Mesothelial cell of epicardium (in vitro differentiated cells): ENCODE data around the gene FBXW7. TPM values are rescaled to one million over a fixed set of nuclear protein-coding genes. Genes with fewer than 3 reads are reported as not detected.

Source experiments
- DNase-seq, 2 experiments: peaks; one replicate each; pipeline ENCODE4 v3.0.0; 2021; ENCODE audit warnings: low spot score in 2 of 2; ENCODE audit not compliant: unreplicated experiment in 2 of 2
- H3K27ac Mint-ChIP-seq: 2 replicates; pipeline ENCODE4 v1.8.0; 2021; ENCODE audit warnings: mixed read lengths
- H3K27me3 Mint-ChIP-seq: 2 replicates; pipeline ENCODE4 v1.8.0; 2021; ENCODE audit warnings: low read depth, mixed read lengths
- H3K36me3 Mint-ChIP-seq: 2 replicates; pipeline ENCODE4 v1.8.0; 2021; ENCODE audit warnings: mixed read lengths
- H3K4me1 Mint-ChIP-seq: 2 replicates; pipeline ENCODE4 v1.8.0; 2021; ENCODE audit warnings: mixed read lengths
- H3K4me3 Mint-ChIP-seq: 2 replicates; pipeline ENCODE4 v1.8.0; 2021; ENCODE audit warnings: mild to moderate bottlenecking, moderate library complexity, mixed read lengths
- H3K9me3 Mint-ChIP-seq: 2 replicates; pipeline ENCODE4 v1.8.0; 2021; ENCODE audit warnings: mixed read lengths
- CTCF ChIP-seq: fragments of 200-600 bp; sonication (generic); IDR thresholded peaks from one replicate; pipeline ENCODE4 v1.5.0; 2021; ENCODE audit warnings: antibody characterized with exemption; ENCODE audit not compliant: unreplicated experiment
- total RNA-seq: library from RNA; stranded (reverse); gene quantifications from 3 replicates; pipeline ENCODE4 v1.2.1, GENCODE V29; 2021

The FBXW7 gene
- total RNA-seq, 1 donor from 2014 or later, result 46.4 TPM

GRCh38 chr4:152437561-152437960, 98.3 kb downstream of the FBXW7 start:
- Mint-ChIP-seq H3K4me1 (no peaks in the 10 kb centered on the region), H3K9me3 (peaks cover 15% of the 10 kb centered on the region), H3K27ac (no peak overlapping the region), H3K4me3 (no peak overlapping the region), H3K27me3 (no peaks in the 10 kb centered on the region), H3K36me3 (peaks cover 16% of the 10 kb centered on the region)
- TF ChIP-seq CTCF, result no peak
- no peak for DNase-seq

GRCh38 chr4:152436384-152436783, 99.5 kb downstream of the FBXW7 start:
- no peak overlapping the region for H3K4me3 Mint-ChIP-seq
- H3K9me3 Mint-ChIP-seq, result peaks cover 15% of the 10 kb centered on the region
- DNase-seq, result no peak
- peaks cover 3% of the 10 kb centered on the region for H3K4me1 Mint-ChIP-seq
- peaks cover 16% of the 10 kb centered on the region for H3K36me3 Mint-ChIP-seq
- peak; percentile 27 for TF ChIP-seq CTCF
- no peak overlapping the region for H3K27ac Mint-ChIP-seq
- no peaks in the 10 kb centered on the region for H3K27me3 Mint-ChIP-seq

GRCh38 chr4:152434011-152434410, 101.9 kb downstream of the FBXW7 start:
- Mint-ChIP-seq H3K27me3 (no peaks in the 10 kb centered on the region), H3K4me1 (peaks cover 23% of the 10 kb centered on the region), H3K36me3 (peaks cover 16% of the 10 kb centered on the region), H3K9me3 (peaks cover 15% of the 10 kb centered on the region), H3K27ac (no peak overlapping the region), H3K4me3 (no peak overlapping the region)
- no peak for DNase-seq
- TF ChIP-seq CTCF, result no peak

GRCh38 chr4:152431784-152432183, 104.1 kb downstream of the FBXW7 start:
- DNase-seq, result no peak
- Mint-ChIP-seq H3K36me3 (peaks cover 8% of the 10 kb centered on the region), H3K4me3 (no peak overlapping the region), H3K9me3 (peaks cover 7% of the 10 kb centered on the region), H3K27ac (peak overlapping the region; percentile 92), H3K4me1 (peaks cover 23% of the 10 kb centered on the region), H3K27me3 (no peaks in the 10 kb centered on the region)
- no peak for TF ChIP-seq CTCF

GRCh38 chr4:152431291-152431690, 104.6 kb downstream of the FBXW7 start:
- H3K4me1 Mint-ChIP-seq, result peaks cover 23% of the 10 kb centered on the region
- DNase-seq, result no peak
- peak overlapping the region; percentile 92 for H3K27ac Mint-ChIP-seq
- H3K27me3 Mint-ChIP-seq, result no peaks in the 10 kb centered on the region
- H3K36me3 Mint-ChIP-seq, result peaks cover 5% of the 10 kb centered on the region
- no peak overlapping the region for H3K4me3 Mint-ChIP-seq
- no peak for TF ChIP-seq CTCF
- H3K9me3 Mint-ChIP-seq, result peaks cover 4% of the 10 kb centered on the region

GRCh38 chr4:152430507-152430906, 105.4 kb downstream of the FBXW7 start:
- Mint-ChIP-seq H3K36me3 (peaks cover 2% of the 10 kb centered on the region), H3K9me3 (no peaks in the 10 kb centered on the region), H3K27me3 (no peaks in the 10 kb centered on the region), H3K4me1 (peaks cover 26% of the 10 kb centered on the region), H3K4me3 (no peak overlapping the region), H3K27ac (peak overlapping the region; percentile 51)
- no peak for TF ChIP-seq CTCF
- no peak for DNase-seq
